Choroid plexus epithelial cell (primary cell): Measurements from ENCODE around the gene GATA1.
A peak's percentile ranks its signal among the peaks of the same experiment; 100 is the strongest.

Experiments used
- DNase-seq: peaks from one replicate; pipeline ENCODE4 v3.0.0-alpha.2; 2010; ENCODE audit warnings: low read depth
- H3K4me3 ChIP-seq: 2 replicates; pipeline ENCODE4 v1.5.1; 2011; ENCODE audit warnings: low read depth, mild to moderate bottlenecking, control low read depth, low read length, moderate library complexity
- TF ChIP-seq, protein P1 (sequence below): conservative IDR thresholded peaks from 2 replicates; pipeline ENCODE4 v1.5.1; 2011; ENCODE audit warnings: low read depth, mild to moderate bottlenecking, control low read depth, inconsistent platforms, low read length, moderate library complexity

GATA1 gene

DNA sequence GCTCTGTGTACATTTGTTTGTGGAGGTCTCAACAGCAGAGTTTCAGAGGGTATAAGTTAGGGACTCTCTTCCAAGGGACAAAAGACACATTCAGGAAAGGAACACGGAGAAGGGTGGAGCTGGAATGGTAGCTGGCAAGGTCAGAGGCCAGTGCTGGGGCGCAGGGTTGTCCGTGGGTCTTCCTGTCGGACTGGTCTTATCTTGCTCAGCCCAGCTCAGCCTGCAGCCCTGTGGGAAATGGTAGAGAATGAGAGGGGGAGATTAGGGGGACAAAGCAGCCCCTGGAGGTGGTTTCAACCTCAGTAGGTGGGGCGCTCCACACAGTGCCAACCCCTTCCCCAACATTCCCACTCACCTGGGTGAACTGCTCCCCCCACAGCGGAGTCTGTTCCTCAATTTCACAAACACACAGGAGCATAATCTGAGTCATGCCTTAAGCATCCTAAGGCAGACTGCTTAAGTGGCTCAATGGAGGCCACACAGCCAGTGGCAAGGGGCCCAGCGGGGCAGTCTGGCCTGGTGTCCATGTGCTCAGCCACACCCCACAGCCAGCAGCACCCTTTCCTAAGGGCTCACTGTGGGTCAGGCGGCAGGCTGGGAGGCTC lies 8.6 kb downstream of the GATA1 start:
- H3K4me3 ChIP-seq, result no peak overlapping the region
- TF ChIP-seq, protein P1, sequence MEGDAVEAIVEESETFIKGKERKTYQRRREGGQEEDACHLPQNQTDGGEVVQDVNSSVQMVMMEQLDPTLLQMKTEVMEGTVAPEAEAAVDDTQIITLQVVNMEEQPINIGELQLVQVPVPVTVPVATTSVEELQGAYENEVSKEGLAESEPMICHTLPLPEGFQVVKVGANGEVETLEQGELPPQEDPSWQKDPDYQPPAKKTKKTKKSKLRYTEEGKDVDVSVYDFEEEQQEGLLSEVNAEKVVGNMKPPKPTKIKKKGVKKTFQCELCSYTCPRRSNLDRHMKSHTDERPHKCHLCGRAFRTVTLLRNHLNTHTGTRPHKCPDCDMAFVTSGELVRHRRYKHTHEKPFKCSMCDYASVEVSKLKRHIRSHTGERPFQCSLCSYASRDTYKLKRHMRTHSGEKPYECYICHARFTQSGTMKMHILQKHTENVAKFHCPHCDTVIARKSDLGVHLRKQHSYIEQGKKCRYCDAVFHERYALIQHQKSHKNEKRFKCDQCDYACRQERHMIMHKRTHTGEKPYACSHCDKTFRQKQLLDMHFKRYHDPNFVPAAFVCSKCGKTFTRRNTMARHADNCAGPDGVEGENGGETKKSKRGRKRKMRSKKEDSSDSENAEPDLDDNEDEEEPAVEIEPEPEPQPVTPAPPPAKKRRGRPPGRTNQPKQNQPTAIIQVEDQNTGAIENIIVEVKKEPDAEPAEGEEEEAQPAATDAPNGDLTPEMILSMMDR, result no peak
- DNase-seq, result peak; percentile 69

GRCh38 chrX:48798318-48798717 lies 11.9 kb downstream of the GATA1 start:
- TF ChIP-seq, protein P1, result no peak
- no peak for DNase-seq
- no peak overlapping the region for H3K4me3 ChIP-seq

DNA sequence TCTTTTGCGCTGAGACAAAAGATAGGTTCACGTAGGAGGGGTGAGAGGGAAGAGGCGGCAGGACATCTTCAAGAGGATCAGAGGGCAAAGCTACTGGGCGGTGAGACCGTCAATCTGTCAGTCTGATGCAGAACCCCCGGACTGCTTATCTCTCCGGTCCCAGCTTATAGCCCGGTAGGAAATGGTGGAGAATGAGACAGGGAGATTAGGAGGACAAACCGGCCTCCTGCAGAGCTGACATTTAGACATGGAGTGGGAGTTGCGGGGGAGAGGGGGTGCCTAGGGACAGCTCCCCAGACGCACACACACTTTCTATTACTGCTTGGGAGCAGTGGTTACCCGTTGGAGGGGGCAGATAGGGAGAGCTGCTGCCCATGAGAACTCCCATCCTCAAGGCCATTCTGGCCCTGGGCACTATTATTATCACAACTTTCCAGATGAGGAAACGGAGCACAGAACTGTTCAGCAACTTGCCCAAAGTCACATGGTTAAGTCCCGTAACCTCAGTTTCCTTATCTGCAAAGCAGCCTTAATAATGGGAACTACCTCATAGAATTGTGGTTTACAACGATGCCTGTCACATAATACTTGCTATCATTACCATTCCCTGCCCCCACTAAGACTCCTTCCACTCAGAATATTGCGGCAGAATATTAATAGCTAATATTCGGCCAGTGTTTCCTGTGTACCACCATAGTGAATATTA lies 14.3 kb downstream of the GATA1 start:
- TF ChIP-seq, protein P1, result no peak
- DNase-seq, result peak; percentile 0
- H3K4me3 ChIP-seq, result peak overlapping the region; percentile 75

DNA sequence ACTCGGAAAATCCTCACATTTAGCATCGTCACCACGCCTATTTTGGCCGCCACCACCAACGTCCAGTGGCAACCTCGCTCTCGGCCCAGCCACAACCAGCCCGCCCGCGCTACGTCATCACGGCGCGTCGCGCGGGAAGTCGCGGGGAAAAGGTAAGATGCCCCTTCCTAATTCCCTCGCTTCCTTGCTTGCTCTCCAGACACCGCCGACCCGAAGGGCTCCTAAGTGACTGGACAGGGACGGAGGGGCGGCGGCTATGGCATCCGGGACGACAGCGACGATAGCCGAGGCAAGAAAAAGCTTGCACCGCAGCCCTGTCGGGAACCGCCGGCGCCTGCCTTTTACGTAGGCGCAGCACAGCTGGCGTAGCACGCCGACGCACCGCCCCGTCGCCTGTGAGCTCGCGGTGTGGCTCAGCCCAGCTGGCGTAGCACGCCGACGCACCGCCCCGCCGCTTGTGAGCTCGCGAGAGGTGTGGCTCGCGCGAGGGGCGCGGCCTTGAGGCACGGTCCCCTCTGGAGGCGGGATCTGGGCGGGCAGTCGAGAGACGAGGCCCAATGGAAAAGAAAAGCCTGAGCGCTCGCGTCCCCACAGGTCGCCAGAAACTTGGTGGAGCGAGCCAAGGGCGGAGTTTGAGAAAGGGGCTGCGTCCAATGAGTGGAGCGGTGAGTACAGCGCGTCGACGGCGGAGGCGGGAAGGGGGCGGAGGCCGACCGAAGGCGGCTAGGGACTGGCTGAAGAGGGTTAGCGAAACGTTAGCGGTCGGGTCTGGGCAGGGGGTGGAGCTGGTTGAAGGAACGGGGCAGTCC lies 15.1 kb downstream of the GATA1 start, which contains the start of gene HDAC6:
Gene HDAC6, plus strand, starts transcription at position 788 of the 809 bp plus-strand sequence. CDS start 626 bp downstream, outside the sequence.
- peak within 1 kb of the TSS; percentile 75 for H3K4me3 ChIP-seq
- peak; percentile 99 for DNase-seq
- TF ChIP-seq, protein P1, result no peak

- TF ChIP-seq, protein P1, result no peak
- DNase-seq, result peak; percentile 85
- peak overlapping the region; percentile 73 for H3K4me3 ChIP-seq
These were observed 15.9 kb downstream of the GATA1 start for GRCh38 chrX:48802089-48802904.

DNA sequence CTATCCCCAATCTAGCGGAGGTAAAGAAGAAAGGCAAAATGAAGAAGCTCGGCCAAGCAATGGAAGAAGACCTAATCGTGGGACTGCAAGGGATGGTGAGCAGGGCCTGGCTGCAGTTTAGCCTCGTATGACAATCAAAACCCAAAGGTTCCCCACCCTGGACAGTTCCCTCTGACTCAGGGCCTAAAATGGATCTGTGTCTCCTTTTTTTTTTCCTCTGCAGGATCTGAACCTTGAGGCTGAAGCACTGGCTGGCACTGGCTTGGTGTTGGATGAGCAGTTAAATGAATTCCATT lies 16.5 kb downstream of the GATA1 start:
- peak overlapping the region; percentile 73 for H3K4me3 ChIP-seq
- TF ChIP-seq, protein P1, result no peak
- peak; percentile 1 for DNase-seq
